ENCODE data around the gene ADAM8.
A peak's percentile ranks its signal among the peaks of the same experiment; 100 is the strongest.
"Not testable (repeated sequence)": the region's sequence is repeated elsewhere in the genome, so short reads cannot be mapped to it uniquely, and the experiment has no call there.

ADAM8 gene

GRCh38 chr10:133241501-133242205 lies 35.0 kb downstream of the ADAM8 start:
- H3K4me1 ChIP-seq (ENCODE audit: control insufficient read depth, insufficient read depth, low read length): peaks cover 3% of the 10 kb centered on the region
- H3K36me3 ChIP-seq (ENCODE audit: control insufficient read depth, insufficient read depth, low read length, severe bottlenecking): no peaks in the 10 kb centered on the region
- H3K9ac ChIP-seq (ENCODE audit: low read length): no peak overlapping the region
- peaks cover 41% of the 10 kb centered on the region for H3K27me3 ChIP-seq (replicated peaks; ENCODE audit: control insufficient read depth, insufficient read depth, low read length)
- DNase-seq (ENCODE audit: low read depth): no peak
- H3K9me3 ChIP-seq (ENCODE audit: control insufficient read depth, low read length): no peaks in the 10 kb centered on the region
- no peak overlapping the region for H3K4me3 ChIP-seq (ENCODE audit: low read length)

GRCh38 chr10:133239990-133240389 lies 36.7 kb downstream of the ADAM8 start:
- Histone ChIP-seq H3K4me1 (ENCODE audit: control insufficient read depth, insufficient read depth, low read length) (no peaks in the 10 kb centered on the region), H3K9ac (ENCODE audit: low read length) (no peak overlapping the region), H3K27me3 (replicated peaks; ENCODE audit: control insufficient read depth, insufficient read depth, low read length) (peaks cover 39% of the 10 kb centered on the region), H3K36me3 (ENCODE audit: control insufficient read depth, insufficient read depth, low read length, severe bottlenecking) (no peaks in the 10 kb centered on the region), H3K9me3 (ENCODE audit: control insufficient read depth, low read length) (no peaks in the 10 kb centered on the region), H3K4me3 (ENCODE audit: low read length) (no peak overlapping the region)
- no peak for DNase-seq (ENCODE audit: low read depth)

GRCh38 chr10:133238466-133238804 lies 38.2 kb downstream of the ADAM8 start:
- Histone ChIP-seq H3K4me3 (ENCODE audit: low read length) (no peak overlapping the region), H3K36me3 (ENCODE audit: control insufficient read depth, insufficient read depth, low read length, severe bottlenecking) (no peaks in the 10 kb centered on the region)
- no peak for DNase-seq (ENCODE audit: low read depth)

GRCh38 chr10:133237588-133238465 lies 38.8 kb downstream of the ADAM8 start, which contains the start of gene VENTX:
TSS of gene VENTX (plus strand) at chr10:133237855. CDS start at chr10:133237915, 60 bp downstream.
- H3K9ac ChIP-seq (ENCODE audit: low read length): no peak within 1 kb of the TSS
- no peaks in the 10 kb centered on the region for H3K4me1 ChIP-seq (ENCODE audit: control insufficient read depth, insufficient read depth, low read length)
- H3K27me3 ChIP-seq (replicated peaks; ENCODE audit: control insufficient read depth, insufficient read depth, low read length): peaks cover 28% of the 10 kb centered on the region
- no peak for DNase-seq (ENCODE audit: low read depth)
- no peaks in the 10 kb centered on the region for H3K36me3 ChIP-seq (ENCODE audit: control insufficient read depth, insufficient read depth, low read length, severe bottlenecking)
- H3K4me3 ChIP-seq (ENCODE audit: low read length): no peak within 1 kb of the TSS
- no peaks in the 10 kb centered on the region for H3K9me3 ChIP-seq (ENCODE audit: control insufficient read depth, low read length)

More at GRCh38 chr10:133238466-133238804, 38.2 kb downstream of the ADAM8 start:
- H3K27me3 ChIP-seq (replicated peaks; ENCODE audit: control insufficient read depth, insufficient read depth, low read length): peaks cover 33% of the 10 kb centered on the region
- no peaks in the 10 kb centered on the region for H3K4me1 ChIP-seq (ENCODE audit: control insufficient read depth, insufficient read depth, low read length)
- no peak overlapping the region for H3K9ac ChIP-seq (ENCODE audit: low read length)
- H3K9me3 ChIP-seq (ENCODE audit: control insufficient read depth, low read length): no peaks in the 10 kb centered on the region

GRCh38 chr10:133237241-133237587 lies 39.5 kb downstream of the ADAM8 start:
- DNase-seq (ENCODE audit: low read depth): peak; percentile 22
- Histone ChIP-seq H3K4me1 (ENCODE audit: control insufficient read depth, insufficient read depth, low read length) (no peaks in the 10 kb centered on the region), H3K4me3 (ENCODE audit: low read length) (no peak overlapping the region), H3K36me3 (ENCODE audit: control insufficient read depth, insufficient read depth, low read length, severe bottlenecking) (no peaks in the 10 kb centered on the region), H3K27me3 (replicated peaks; ENCODE audit: control insufficient read depth, insufficient read depth, low read length) (peaks cover 29% of the 10 kb centered on the region), H3K9ac (ENCODE audit: low read length) (no peak overlapping the region), H3K9me3 (ENCODE audit: control insufficient read depth, low read length) (no peaks in the 10 kb centered on the region)

GRCh38 chr10:133236401-133237240 lies 40.0 kb downstream of the ADAM8 start:
- Histone ChIP-seq H3K9me3 (ENCODE audit: control insufficient read depth, low read length) (no peaks in the 10 kb centered on the region), H3K36me3 (ENCODE audit: control insufficient read depth, insufficient read depth, low read length, severe bottlenecking) (no peaks in the 10 kb centered on the region), H3K4me1 (ENCODE audit: control insufficient read depth, insufficient read depth, low read length) (no peaks in the 10 kb centered on the region), H3K9ac (ENCODE audit: low read length) (no peak overlapping the region), H3K4me3 (ENCODE audit: low read length) (no peak overlapping the region), H3K27me3 (replicated peaks; ENCODE audit: control insufficient read depth, insufficient read depth, low read length) (peaks cover 29% of the 10 kb centered on the region)
- peak; percentile 33 for DNase-seq (ENCODE audit: low read depth)

GRCh38 chr10:133235932-133236331 lies 40.7 kb downstream of the ADAM8 start:
- no peaks in the 10 kb centered on the region for H3K4me1 ChIP-seq (ENCODE audit: control insufficient read depth, insufficient read depth, low read length)
- no peak overlapping the region for H3K4me3 ChIP-seq (ENCODE audit: low read length)
- no peaks in the 10 kb centered on the region for H3K36me3 ChIP-seq (ENCODE audit: control insufficient read depth, insufficient read depth, low read length, severe bottlenecking)
- no peak overlapping the region for H3K9ac ChIP-seq (ENCODE audit: low read length)
- no peaks in the 10 kb centered on the region for H3K9me3 ChIP-seq (ENCODE audit: control insufficient read depth, low read length)
- H3K27me3 ChIP-seq (replicated peaks; ENCODE audit: control insufficient read depth, insufficient read depth, low read length): peaks cover 29% of the 10 kb centered on the region
- DNase-seq (ENCODE audit: low read depth): no peak

- peak; percentile 17 for DNase-seq (ENCODE audit: low read depth)
- Histone ChIP-seq H3K36me3 (ENCODE audit: control insufficient read depth, insufficient read depth, low read length, severe bottlenecking) (no peaks in the 10 kb centered on the region), H3K4me1 (ENCODE audit: control insufficient read depth, insufficient read depth, low read length) (no peaks in the 10 kb centered on the region), H3K9me3 (ENCODE audit: control insufficient read depth, low read length) (no peaks in the 10 kb centered on the region), H3K9ac (ENCODE audit: low read length) (no peak overlapping the region), H3K4me3 (ENCODE audit: low read length) (no peak overlapping the region), H3K27me3 (replicated peaks; ENCODE audit: control insufficient read depth, insufficient read depth, low read length) (peaks cover 29% of the 10 kb centered on the region)
Measured at GRCh38 chr10:133235265-133235855, 41.3 kb downstream of the ADAM8 start.

GRCh38 chr10:133234796-133235195 lies 41.9 kb downstream of the ADAM8 start:
- peaks cover 29% of the 10 kb centered on the region for H3K27me3 ChIP-seq (replicated peaks; ENCODE audit: control insufficient read depth, insufficient read depth, low read length)
- H3K36me3 ChIP-seq (ENCODE audit: control insufficient read depth, insufficient read depth, low read length, severe bottlenecking); H3K9ac ChIP-seq (ENCODE audit: low read length); H3K9me3 ChIP-seq (ENCODE audit: control insufficient read depth, low read length); H3K4me1 ChIP-seq (ENCODE audit: control insufficient read depth, insufficient read depth, low read length); DNase-seq (ENCODE audit: low read depth); H3K4me3 ChIP-seq (ENCODE audit: low read length): not testable (repeated sequence)

GRCh38 chr10:133231946-133232574 lies 44.6 kb downstream of the ADAM8 start:
- Histone ChIP-seq H3K9me3 (ENCODE audit: control insufficient read depth, low read length) (no peaks in the 10 kb centered on the region), H3K4me3 (ENCODE audit: low read length) (no peak overlapping the region), H3K4me1 (ENCODE audit: control insufficient read depth, insufficient read depth, low read length) (no peaks in the 10 kb centered on the region), H3K9ac (ENCODE audit: low read length) (no peak overlapping the region), H3K36me3 (ENCODE audit: control insufficient read depth, insufficient read depth, low read length, severe bottlenecking) (no peaks in the 10 kb centered on the region), H3K27me3 (replicated peaks; ENCODE audit: control insufficient read depth, insufficient read depth, low read length) (peaks cover 38% of the 10 kb centered on the region)
- DNase-seq (ENCODE audit: low read depth): no peak

Data from adipocyte (in vitro differentiated cells).